NCI-H1048 (cell line): ENCODE results near the gene ZNF785.
"Not testable (repeated sequence)": the region's sequence is repeated elsewhere in the genome, so short reads cannot be mapped to it uniquely, and the experiment has no call there.

Experiments used
- DNase-seq: peaks from one replicate; lab custom pipeline; 2025; lab: John Stamatoyannopoulos, UW

The ZNF785 gene

GRCh38 chr16:30602616-30603277 is 17.2 kb upstream of the ZNF785 start:
- DNase-seq: no peak

GRCh38 chr16:30601966-30602365 is 16.5 kb upstream of the ZNF785 start:
- no peak for DNase-seq

GRCh38 chr16:30600929-30601328 is 15.4 kb upstream of the ZNF785 start:
- no peak for DNase-seq

GRCh38 chr16:30600215-30600614 is 14.7 kb upstream of the ZNF785 start:
- no peak for DNase-seq

GRCh38 chr16:30592871-30593270 is 7.4 kb upstream of the ZNF785 start:
- no peak for DNase-seq

- DNase-seq: not testable (repeated sequence)
Measured at GRCh38 chr16:30590869-30591268, 5.4 kb upstream of the ZNF785 start.

- not testable (repeated sequence) for DNase-seq
Measured at GRCh38 chr16:30589582-30589981, 4.1 kb upstream of the ZNF785 start.

- DNase-seq: no peak
Measured at GRCh38 chr16:30588651-30589050, 3.2 kb upstream of the ZNF785 start.

GRCh38 chr16:30585022-30585399 is 486 bp downstream of the ZNF785 start:
- DNase-seq: no peak

- no peak for DNase-seq
Measured at GRCh38 chr16:30582611-30583340, 2.7 kb downstream of the ZNF785 start.

- DNase-seq: no peak
Measured at GRCh38 chr16:30581457-30581856, 4.0 kb downstream of the ZNF785 start.

GRCh38 chr16:30574678-30575077 is 10.8 kb downstream of the ZNF785 start:
- DNase-seq: no peak

- peak; percentile 79 for DNase-seq
Measured at GRCh38 chr16:30571445-30572322, 13.8 kb downstream of the ZNF785 start, which contains the start of gene ZNF688. TSS of gene ZNF688 (minus strand) at chr16:30571714. CDS start at chr16:30571629, 85 bp downstream.

GRCh38 chr16:30570636-30571444 is 14.7 kb downstream of the ZNF785 start:
- DNase-seq: no peak

- DNase-seq: no peak
Measured at GRCh38 chr16:30569746-30570635, 15.5 kb downstream of the ZNF785 start.

GRCh38 chr16:30569281-30569680 is 16.2 kb downstream of the ZNF785 start:
- DNase-seq: no peak

GRCh38 chr16:30567991-30568638 is 17.4 kb downstream of the ZNF785 start:
- DNase-seq: no peak

GRCh38 chr16:30567160-30567990 is 18.1 kb downstream of the ZNF785 start:
- DNase-seq: no peak

GRCh38 chr16:30566531-30566930 is 19.0 kb downstream of the ZNF785 start:
- no peak for DNase-seq
